Activated CD8-positive, alpha-beta memory T cell treated with anti-CD3 and anti-CD28 coated beads, Interleukin-2, amount 50 U/mL, for 1 hour (primary cell): ENCODE results near the gene PAIP1.
"Not testable (repeated sequence)": the region's sequence is repeated elsewhere in the genome, so short reads cannot be mapped to it uniquely, and the experiment has no call there.

ENCODE experiments used
- DNase-seq: peaks from one replicate; pipeline ENCODE4 v3.0.0-alpha.2; 2020; ENCODE audit errors: extremely low read depth

PAIP1 gene

GRCh38 chr5:43570450-43571158 lies 13.7 kb upstream of the PAIP1 start:
- DNase-seq, result no peak

GRCh38 chr5:43569236-43569746 lies 12.4 kb upstream of the PAIP1 start:
- no peak for DNase-seq

- no peak for DNase-seq
Observed at GRCh38 chr5:43567967-43568366, 11.1 kb upstream of the PAIP1 start.

GRCh38 chr5:43565043-43565442 lies 8.2 kb upstream of the PAIP1 start:
- DNase-seq, result no peak

- DNase-seq, result no peak
Observed at GRCh38 chr5:43564289-43564850, 7.5 kb upstream of the PAIP1 start.

GRCh38 chr5:43563321-43563720 lies 6.4 kb upstream of the PAIP1 start:
- no peak for DNase-seq

GRCh38 chr5:43561356-43561755 lies 4.5 kb upstream of the PAIP1 start:
- DNase-seq, result no peak

GRCh38 chr5:43560128-43560527 lies 3.3 kb upstream of the PAIP1 start:
- DNase-seq, result no peak

GRCh38 chr5:43556607-43556856 lies 345 bp downstream of the PAIP1 start:
- not testable (repeated sequence) for DNase-seq

- DNase-seq, result no peak
Observed at GRCh38 chr5:43555895-43556606, 826 bp downstream of the PAIP1 start.

- no peak for DNase-seq
Observed at GRCh38 chr5:43554497-43554896, 2.4 kb downstream of the PAIP1 start.

GRCh38 chr5:43553381-43553780 lies 3.5 kb downstream of the PAIP1 start:
- DNase-seq, result no peak

GRCh38 chr5:43551731-43552130 lies 5.1 kb downstream of the PAIP1 start:
- DNase-seq, result no peak

- DNase-seq, result not testable (repeated sequence)
Observed at GRCh38 chr5:43549272-43549671, 7.6 kb downstream of the PAIP1 start.

GRCh38 chr5:43548358-43548757 lies 8.5 kb downstream of the PAIP1 start:
- no peak for DNase-seq

- no peak for DNase-seq
Observed at GRCh38 chr5:43547532-43547931, 9.3 kb downstream of the PAIP1 start.

GRCh38 chr5:43543434-43543833 lies 13.4 kb downstream of the PAIP1 start:
- DNase-seq, result no peak

GRCh38 chr5:43540746-43541145 lies 16.1 kb downstream of the PAIP1 start:
- DNase-seq, result no peak

GRCh38 chr5:43536972-43537371 lies 19.9 kb downstream of the PAIP1 start:
- DNase-seq, result no peak

- DNase-seq, result no peak
Observed at GRCh38 chr5:43533646-43534045, 23.2 kb downstream of the PAIP1 start.

GRCh38 chr5:43530648-43531047 lies 26.2 kb downstream of the PAIP1 start:
- no peak for DNase-seq

GRCh38 chr5:43523662-43524072 lies 33.2 kb downstream of the PAIP1 start:
- DNase-seq, result no peak

GRCh38 chr5:43520615-43521014 lies 36.3 kb downstream of the PAIP1 start:
- no peak for DNase-seq
